A549 (cell line): ENCODE data around the gene PURB. TPM values are rescaled to one million over a fixed set of nuclear protein-coding genes. Genes with fewer than 3 reads are reported as not detected.

ENCODE experiments used
- ATAC-seq, 2 experiments: fragments of 200-7000 bp in 1 of 2; fragments of >200 bp in 1 of 2; cut with Nextera tagmentation in 1 of 2; cut with Tn5 transposase in 1 of 2; 3 replicates each; pipeline versions ENCODE4 v1.8.0 to v1.9.1; 2018 to 2020; ENCODE audit warnings: mild to moderate bottlenecking in 1 of 2, moderate library complexity in 1 of 2
- CTCF ChIA-PET: fragments of 300-600 bp; sonication (Branson Sonifier 250); formaldehyde crosslinking; extraction: SDS; loops from one replicate; lab custom pipeline; 2021; ENCODE audit warnings: antibody characterized with exemption, inconsistent platforms; lab: Yijun Ruan, JAX
- POLR2A ChIA-PET: fragments of 350-600 bp; formaldehyde crosslinking; extraction: SDS; loops from one replicate; lab custom pipeline; 2021; ENCODE audit warnings: antibody characterized with exemption, inconsistent platforms; lab: Yijun Ruan, JAX
- DNase-seq, 2 experiments: peaks; one replicate each; pipeline versions ENCODE4 v3.0.0 to v3.0.0-alpha.2; 2011 to 2016; ENCODE audit warnings: low read depth in 1 of 2, low spot score in 1 of 2
- FAIRE-seq: peaks from 2 replicates; lab custom pipeline; 2011; peaks lifted over from hg19 to GRCh38; lab: Jason Lieb, UNC
- H3K27ac ChIP-seq, 2 experiments: fragments of >200 bp; sonication (Bioruptor Twin); formaldehyde crosslinking; 3 replicates each; pipeline ENCODE4 v1.5.1; 2016 to 2017
- H3K4me1 ChIP-seq: fragments of >200 bp; sonication (Bioruptor Twin); formaldehyde crosslinking; 3 replicates; pipeline ENCODE4 v1.6.1; 2016
- H3K4me2 ChIP-seq: fragments of >200 bp; sonication (Bioruptor Twin); formaldehyde crosslinking; 3 replicates; pipeline ENCODE4 v1.6.1; 2016
- H3K4me3 ChIP-seq: fragments of >200 bp; sonication (Bioruptor Twin); formaldehyde crosslinking; 3 replicates; pipeline ENCODE4 v1.5.1; 2016
- H3K9me3 ChIP-seq: fragments of >200 bp; sonication (Bioruptor Twin); formaldehyde crosslinking; 3 replicates; pipeline ENCODE4 v1.6.1; 2016
- ATOH8 ChIP-seq: fragments of 250-450 bp; sonication (Bioruptor Pico); IDR thresholded peaks from 2 replicates; pipeline ENCODE4 v1.5.0; 2020; ENCODE audit warnings: low read depth, mild to moderate bottlenecking, moderate library complexity
- BCL3 ChIP-seq: fragments of >200 bp; sonication (Bioruptor Twin); formaldehyde crosslinking; IDR thresholded peaks from 3 replicates; pipeline ENCODE4 v1.6.1; 2016
- CBX8 ChIP-seq: fragments of 200-600 bp; sonication (generic); IDR thresholded peaks from 2 replicates; pipeline ENCODE4 v1.6.1; 2016
- CHD2 ChIP-seq: fragments of 150-350 bp; IDR thresholded peaks from 2 replicates; pipeline ENCODE4 v1.6.1; 2014; ENCODE audit warnings: low read length; ENCODE audit not compliant: partially characterized antibody
- E2F6 ChIP-seq: IDR thresholded peaks from 2 replicates; pipeline ENCODE4 v1.6.1; 2012; ENCODE audit warnings: low read depth, borderline replicate concordance
- ELK1 ChIP-seq: fragments of 150-350 bp; IDR thresholded peaks from 2 replicates; pipeline ENCODE4 v1.6.1; 2014; ENCODE audit warnings: low read depth, mild to moderate bottlenecking, low read length
- FOXS1 ChIP-seq: fragments of 250-450 bp; sonication (Bioruptor Pico); IDR thresholded peaks from 2 replicates; pipeline ENCODE4 v1.5.0; 2020; ENCODE audit warnings: mild to moderate bottlenecking, moderate library complexity
- GATA3 ChIP-seq: IDR thresholded peaks from 2 replicates; pipeline ENCODE4 v1.6.1; 2012; ENCODE audit warnings: borderline replicate concordance
- HDAC2 ChIP-seq: fragments of 200-600 bp; sonication (generic); IDR thresholded peaks from 2 replicates; pipeline ENCODE4 v1.6.1; 2016
- HEYL ChIP-seq: fragments of 250-450 bp; sonication (Bioruptor Pico); IDR thresholded peaks from 2 replicates; pipeline ENCODE4 v1.8.0; 2021; ENCODE audit warnings: mild to moderate bottlenecking, moderate library complexity
- HOXB13 ChIP-seq: fragments of 250-450 bp; sonication (Bioruptor Pico); IDR thresholded peaks from 2 replicates; pipeline ENCODE4 v1.5.0; 2020; ENCODE audit warnings: low read depth, mild to moderate bottlenecking, moderate library complexity
- JUN ChIP-seq, 2 experiments: fragments of >200 bp; sonication (Bioruptor Twin); formaldehyde crosslinking; IDR thresholded peaks; 2 replicates in 1 of 2; 3 replicates in 1 of 2; pipeline ENCODE4 v1.6.1; 2016 to 2017
- KDM1A ChIP-seq: fragments of 200-600 bp; sonication (generic); IDR thresholded peaks from 2 replicates; pipeline ENCODE4 v1.6.1; 2016; ENCODE audit warnings: low read depth, mild to moderate bottlenecking
- MAFK ChIP-seq: fragments of 450-650 bp; IDR thresholded peaks from 2 replicates; pipeline ENCODE4 v1.6.1; 2014; ENCODE audit not compliant: partially characterized antibody
- MAX ChIP-seq: IDR thresholded peaks from 2 replicates; pipeline ENCODE4 v1.6.1; 2012
- MYC ChIP-seq: IDR thresholded peaks from 2 replicates; pipeline ENCODE4 v1.6.1; 2012; ENCODE audit warnings: mild to moderate bottlenecking, inconsistent platforms, low read length, improper control_type of control experiment, borderline replicate concordance
- NFE2L2 ChIP-seq: fragments of 150-350 bp; conservative IDR thresholded peaks from 2 replicates; pipeline ENCODE4 v1.6.1; 2014; ENCODE audit warnings: low read length
- NPAS2 ChIP-seq: fragments of 250-450 bp; sonication (Bioruptor Pico); IDR thresholded peaks from 2 replicates; pipeline ENCODE4 v1.8.0; 2022; ENCODE audit warnings: mild to moderate bottlenecking, moderate library complexity, borderline replicate concordance
- NR3C1 ChIP-seq: fragments of >200 bp; sonication (Bioruptor Twin); formaldehyde crosslinking; IDR thresholded peaks from 3 replicates; pipeline ENCODE4 v1.6.1; 2017
- PHF8 ChIP-seq: fragments of 200-600 bp; sonication (generic); IDR thresholded peaks from 2 replicates; pipeline ENCODE4 v1.6.1; 2016; ENCODE audit warnings: low read depth, mild to moderate bottlenecking, antibody characterized with exemption, moderate library complexity, borderline replicate concordance
- POLR2A ChIP-seq: IDR thresholded peaks from 2 replicates; pipeline ENCODE4 v1.6.1; 2012; ENCODE audit warnings: mild to moderate bottlenecking, low read length
- RAD21 ChIP-seq, 2 experiments: fragments of >200 bp in 1 of 2; sonication (Bioruptor Twin) in 1 of 2; formaldehyde crosslinking in 1 of 2; IDR thresholded peaks in 1 of 2; conservative IDR thresholded peaks in 1 of 2; 2 replicates in 1 of 2; 3 replicates in 1 of 2; pipeline ENCODE4 v1.6.1; 2012 to 2018; ENCODE audit warnings: inconsistent platforms in 1 of 2
- RFX5 ChIP-seq: fragments of 450-650 bp; IDR thresholded peaks from 2 replicates; pipeline ENCODE4 v1.7.1; 2014; ENCODE audit warnings: antibody characterized with exemption, mild to moderate bottlenecking, moderate library complexity
- SREBF2 ChIP-seq: fragments of 450-650 bp; IDR thresholded peaks from 2 replicates; pipeline ENCODE4 v1.6.1; 2014; ENCODE audit warnings: mild to moderate bottlenecking, moderate library complexity
- TFCP2L1 ChIP-seq: fragments of 250-450 bp; sonication (Bioruptor Pico); IDR thresholded peaks from 2 replicates; pipeline ENCODE4 v1.5.0; 2021; ENCODE audit warnings: mild to moderate bottlenecking
- ZSCAN20 ChIP-seq: fragments of 250-450 bp; sonication (Bioruptor Pico); IDR thresholded peaks from 2 replicates; pipeline ENCODE4 v1.8.0; 2022; ENCODE audit warnings: mild to moderate bottlenecking, moderate library complexity
- WGBS: methylation state at CpG from one replicate; pipeline ENCODE4 v1.1.6; 2017; ENCODE audit errors: missing lambda C conversion rate; 5-methylcytosine and 5-hydroxymethylcytosine counted together
- polyA plus RNA-seq, 4 experiments: library from polyadenylated mRNA; depleted of rRNA in 3 of 4; stranded (reverse); fragments of >200 nt; fragmentation: RNase III in 1 of 4; extraction: RNeasy Plus Mini Kit Qiagen cat#74134 plus additional on column Dnase treatment in 1 of 4; gene quantifications; 2 replicates in 3 of 4; 3 replicates in 1 of 4; pipeline ENCODE4 v1.2.3, GENCODE V29; 2011 to 2017

PURB gene
- polyA plus RNA-seq, 2 of the 4 experiments (the other 2 are of a cell fraction), result 5.7 to 10.4 TPM

- H3K4me1 ChIP-seq, result peaks cover 49% of the 10 kb centered on the region
- TF ChIP-seq CHD2, result no peak
- 0 out of 2 replicates have a peak, but pooled peaks have one; percentile 32 for TF ChIP-seq E2F6
- TF ChIP-seq PHF8, result peak; percentile 62; the same call in 1 of the 2 replicates
- peak; percentile 22; the same call in 1 of the 2 replicates for TF ChIP-seq MAX
- H3K4me2 ChIP-seq, result peak overlapping the region; percentile 79
- 0% methylated on average over 4 of the region's 107 CpGs for WGBS
- FAIRE-seq (no peak), DNase-seq (peak in 1 of 2 experiments; percentile 53), ATAC-seq (peak; percentile 49 to 63)
- CTCF ChIA-PET, result interaction anchor here (0.7 to 2.3 kb wide), 6 partner anchors 17 to 251 kb away, joined by 3 to 14 read pairs (median 4); no protein-coding TSS in a partner anchor
- POLR2A ChIA-PET, result interaction anchor here (0.6 to 2.8 kb wide), 20 partner anchors 8 to 319 kb away, joined by 3 to 21 read pairs (median 4); partner anchors contain the start of genes DDX56, H2AZ2, OGDH and TBRG4
- H3K9me3 ChIP-seq, result no peaks in the 10 kb centered on the region
- peak overlapping the region; percentile 96 for H3K4me3 ChIP-seq
- peak overlapping the region; percentile 91 to 96 for H3K27ac ChIP-seq
Observed at GRCh38 chr7:44884621-44885393, 523 bp downstream of the PURB start.

- H3K27ac ChIP-seq, result peak overlapping the region; percentile 91 to 96
- WGBS, result 29% methylated on average over 24 of the region's 24 CpGs
- no peak for DNase-seq
- H3K4me1 ChIP-seq, result peaks cover 49% of the 10 kb centered on the region
- TF ChIP-seq POLR2A, result no peak
- no peak for TF ChIP-seq SREBF2
- TF ChIP-seq MAFK, result no peak
- TF ChIP-seq BCL3, result no peak
- no peak for TF ChIP-seq FOXS1 (CRISPR knock-in tag)
- TF ChIP-seq, all 56 proteins: peak for 0
- no peak for ATAC-seq
- Histone ChIP-seq H3K9me3 (no peaks in the 10 kb centered on the region), H3K4me2 (peak overlapping the region; percentile 79), H3K4me3 (peak overlapping the region; percentile 96)
- no peak for FAIRE-seq
- CTCF ChIA-PET, result interaction anchor here (0.6 to 2.3 kb wide), 5 partner anchors 22 to 252 kb away, joined by 3 to 14 read pairs (median 4); no protein-coding TSS in a partner anchor
- POLR2A ChIA-PET, result interaction anchor here (0.6 to 2.8 kb wide), 7 partner anchors 8 to 278 kb away, joined by 3 to 21 read pairs (median 4); partner anchors contain the start of genes H2AZ2 and OGDH
Observed at GRCh38 chr7:44883961-44884620, 1.2 kb downstream of the PURB start.

GRCh38 chr7:44882899-44883298 is 2.4 kb downstream of the PURB start:
- POLR2A ChIA-PET, result interaction anchor here (1.0 to 2.1 kb wide), 2 partner anchors 35 to 277 kb away, joined by 3 to 9 read pairs; partner anchors contain the start of genes H2AZ2 and OGDH
- Histone ChIP-seq H3K9me3 (no peaks in the 10 kb centered on the region), H3K27ac (no peak overlapping the region), H3K4me1 (peaks cover 49% of the 10 kb centered on the region), H3K4me2 (peak overlapping the region; percentile 79), H3K4me3 (peak overlapping the region; percentile 11; the same call in 2 of the 3 replicates)
- TF ChIP-seq MYC (no peak), NR3C1 (no peak), RAD21 (conservative IDR thresholded peaks at IDR 0.05 in 1 of 2, IDR thresholded peaks at IDR 0.05 in 1 of 2) (no peak), KDM1A (no peak), ELK1 (no peak), RFX5 (no peak), HEYL (CRISPR knock-in tag) (no peak), ZSCAN20 (CRISPR knock-in tag) (no peak), HOXB13 (CRISPR knock-in tag) (no peak), NPAS2 (CRISPR knock-in tag) (no peak), HDAC2 (no peak), ATOH8 (no peak), JUN (IDR thresholded peaks at IDR 0.05) (no peak), TFCP2L1 (no peak), CBX8 (no peak), GATA3 (no peak), MAFK (no peak), NFE2L2 (no peak)
- DNase-seq, result no peak
- FAIRE-seq, result no peak
- 62% methylated on average over 3 of the region's 3 CpGs for WGBS
- CTCF ChIA-PET, result interaction anchor here (1.2 kb wide), 1 partner anchor 26 kb away, joined by 3 read pairs; no protein-coding TSS in a partner anchor
- ATAC-seq, result no peak
